Endothelial cell of umbilical vein (primary cell): ENCODE results near the gene PRRX2. TPM values are rescaled to one million over a fixed set of nuclear protein-coding genes. Genes with fewer than 3 reads are reported as not detected.

Experiments
- BruUV-seq: library from RNA; stranded (reverse); fragments of 400-500 nt; replicated peaks from 2 replicates; lab custom pipeline; 2021; lab: Mats Ljungman, UMichigan
- CTCF ChIA-PET: fragments of 300-600, 350-600 bp; sonication (Branson Sonifier 250); formaldehyde crosslinking; loops from one replicate; lab custom pipeline; 2021; ENCODE audit warnings: antibody characterized with exemption, inconsistent platforms; lab: Charles Lee
- POLR2A ChIA-PET: fragments of 300-600, 350-600 bp; sonication (Branson Sonifier 250); formaldehyde crosslinking; loops from one replicate; lab custom pipeline; 2021; ENCODE audit warnings: antibody characterized with exemption, inconsistent platforms; lab: Charles Lee
- DNase-seq: peaks from one replicate; pipeline ENCODE4 v3.0.0-alpha.2; 2011; ENCODE audit warnings: low read depth, low spot score
- FAIRE-seq: peaks from 2 replicates; lab custom pipeline; 2011; peaks lifted over from hg19 to GRCh38; lab: Jason Lieb, UNC
- H2AFZ ChIP-seq: 2 replicates; pipeline ENCODE4 v1.6.0; 2012; ENCODE audit warnings: low read depth, low read length, control low read depth, inconsistent platforms
- H3K27ac ChIP-seq: 2 replicates; pipeline ENCODE4 v1.5.1; 2011; ENCODE audit warnings: low read depth, mild to moderate bottlenecking, control low read depth, low read length, moderate library complexity; ENCODE audit not compliant: insufficient read depth
- H3K27me3 ChIP-seq, 2 experiments: 2 replicates each; pipeline versions ENCODE4 v1.6.0 to v1.6.1; 2011; ENCODE audit warnings: low read length in 2 of 2, mixed read lengths in 1 of 2; ENCODE audit not compliant: control insufficient read depth in 2 of 2, insufficient read depth in 2 of 2
- H3K36me3 ChIP-seq, 2 experiments: 2 replicates in 1 of 2; 3 replicates in 1 of 2; pipeline ENCODE4 v1.5.1; 2011; ENCODE audit warnings: low read length in 2 of 2, mild to moderate bottlenecking in 1 of 2, moderate library complexity in 1 of 2; ENCODE audit not compliant: control insufficient read depth in 2 of 2, insufficient read depth in 2 of 2; ENCODE audit errors: extremely low read depth in 1 of 2
- H3K4me1 ChIP-seq: 3 replicates; pipeline ENCODE4 v1.5.1; 2011; ENCODE audit warnings: mild to moderate bottlenecking, low read length; ENCODE audit not compliant: control insufficient read depth, insufficient read depth; ENCODE audit errors: extremely low read depth
- H3K4me2 ChIP-seq: 2 replicates; pipeline ENCODE4 v1.6.1; 2011; ENCODE audit warnings: low read length, control low read depth, mixed read lengths; ENCODE audit not compliant: insufficient read depth
- H3K4me3 ChIP-seq, 3 experiments: fragments of 200-600 bp in 1 of 3; sonication (generic), shearing (Covaris generic) in 1 of 3; replicated peaks in 1 of 3; 2 replicates each; pipeline ENCODE4 v1.5.1; 2011 to 2016; ENCODE audit warnings: control low read depth in 3 of 3, low read length in 3 of 3, mild to moderate bottlenecking in 2 of 3, inconsistent platforms in 1 of 3, low read depth in 1 of 3, moderate library complexity in 1 of 3; ENCODE audit not compliant: insufficient read depth in 1 of 3
- H3K79me2 ChIP-seq: 2 replicates; pipeline ENCODE4 v1.6.0; 2012; ENCODE audit warnings: low read length, inconsistent platforms; ENCODE audit not compliant: control insufficient read depth, insufficient read depth
- H3K9ac ChIP-seq: replicated peaks from 2 replicates; pipeline ENCODE3; 2011; ENCODE audit warnings: low read length, control low read depth; ENCODE audit not compliant: insufficient read depth; ENCODE audit errors: extremely low read depth
- H3K9me1 ChIP-seq: replicated peaks from 3 replicates; pipeline ENCODE4 v1.6.0; 2011; ENCODE audit warnings: mild to moderate bottlenecking, low read length; ENCODE audit not compliant: control insufficient read depth, insufficient read depth; ENCODE audit errors: extremely low read depth
- H3K9me3 ChIP-seq: replicated peaks from 2 replicates; pipeline ENCODE4 v1.5.1; 2012; ENCODE audit warnings: low read length, inconsistent platforms; ENCODE audit not compliant: control insufficient read depth, insufficient read depth
- H4K20me1 ChIP-seq: replicated peaks from 2 replicates; pipeline ENCODE3; 2011; ENCODE audit warnings: mild to moderate bottlenecking, low read length; ENCODE audit not compliant: control insufficient read depth, insufficient read depth; ENCODE audit errors: extremely low read depth
- CTCF ChIP-seq, 2 donors: IDR thresholded peaks; 1 replicate in 1 of 2; 2 replicates in 1 of 2; pipeline ENCODE4 v1.5.1; 2011; ENCODE audit warnings: low read length in 2 of 2, mild to moderate bottlenecking in 2 of 2, moderate library complexity in 2 of 2, control low read depth in 1 of 2, inconsistent platforms in 1 of 2, low read depth in 1 of 2; ENCODE audit not compliant: insufficient read depth in 1 of 2; ENCODE audit errors: extremely low read depth in 1 of 2
- EZH2 ChIP-seq: IDR thresholded peaks from 2 replicates; pipeline ENCODE4 v1.6.1; 2012; ENCODE audit warnings: borderline replicate concordance, low read depth, mild to moderate bottlenecking, moderate library complexity, low read length, inconsistent platforms; ENCODE audit not compliant: severe bottlenecking
- FOS ChIP-seq: IDR thresholded peaks from 2 replicates; pipeline ENCODE4 v1.6.1; 2011; ENCODE audit warnings: mild to moderate bottlenecking, low read length, moderate library complexity, borderline replicate concordance; ENCODE audit not compliant: insufficient read depth
- GATA2 ChIP-seq: IDR thresholded peaks from 2 replicates; pipeline ENCODE4 v1.7.0; 2011; ENCODE audit warnings: low read depth, mild to moderate bottlenecking, moderate library complexity, mixed read lengths, low read length; ENCODE audit not compliant: insufficient read length, insufficient read depth
- JUN ChIP-seq: IDR thresholded peaks from 2 replicates; pipeline ENCODE4 v1.6.1; 2011; ENCODE audit warnings: borderline replicate concordance, low read depth; ENCODE audit not compliant: insufficient read length, insufficient read depth
- MYC ChIP-seq: IDR thresholded peaks from one replicate; pipeline ENCODE4 v1.6.1; 2011; ENCODE audit warnings: mild to moderate bottlenecking, low read depth, low read length
- POLR2A ChIP-seq: IDR thresholded peaks from 2 replicates; pipeline ENCODE4 v1.6.1; 2012; ENCODE audit warnings: low read depth, mild to moderate bottlenecking, control low read depth, low read length
- POLR2AphosphoS5 ChIP-seq: IDR thresholded peaks from 2 replicates; pipeline ENCODE4 v1.6.1; 2012; ENCODE audit warnings: low read depth, mild to moderate bottlenecking, control low read depth, low read length, moderate library complexity; ENCODE audit not compliant: insufficient read depth
- dilution Hi-C: fragments of 300-500 bp; cut with MboI; formaldehyde crosslinking; loops from one replicate; pipeline ENCODE4 v1.15.0; 2019; ENCODE audit warnings: low sequenced_read_pairs; ENCODE audit not compliant: extremely low pct_ligation_motif_present
- intact Hi-C: fragments of 100-400 bp; cut with micrococcal nuclease; formaldehyde crosslinking; loops from one replicate; pipeline ENCODE4 v1.10.0; 2022
- polyA plus RNA-seq, 4 experiments: library from polyadenylated mRNA; depleted of rRNA in 3 of 4; stranded (reverse) in 3 of 4; unstranded in 1 of 4; fragments of >200 nt; gene quantifications; 2 replicates each; pipeline versions ENCODE4 v1.2.1 to v1.2.3, GENCODE V29; 2011 to 2012; ENCODE audit warnings: missing spikeins in 1 of 4
- total RNA-seq: library from RNA; stranded (reverse); gene quantifications from 2 replicates; pipeline ENCODE4 v1.2.3, GENCODE V29; 2021
- TF ChIP-seq, protein P1 (sequence below): IDR thresholded peaks from 2 replicates; pipeline ENCODE4 v1.6.1; 2011; ENCODE audit not compliant: insufficient read depth, insufficient read length

Gene PRRX2
- total and polyA plus RNA-seq, 2 donors (not counting 3 experiments of a cell fraction or from before 2014, with no cell fraction given) = 0.19 to 0.77 TPM

- no peaks in the 10 kb centered on the region for H3K9me3 ChIP-seq
- CTCF ChIA-PET = interaction anchor here (1.0 kb wide), 1 partner anchor 8 kb away, joined by 4 read pairs; no protein-coding TSS in a partner anchor
- H3K4me2 ChIP-seq = no peak overlapping the region
- H3K27me3 ChIP-seq = peaks cover 0 to 3% of the 10 kb centered on the region in 2 experiments
- no peaks in the 10 kb centered on the region for H3K9me1 ChIP-seq
- no peak overlapping the region for H2AFZ ChIP-seq
- no peak for TF ChIP-seq GATA2
- TF ChIP-seq MYC = no peak
- TF ChIP-seq EZH2 = no peak
- TF ChIP-seq, protein P1, sequence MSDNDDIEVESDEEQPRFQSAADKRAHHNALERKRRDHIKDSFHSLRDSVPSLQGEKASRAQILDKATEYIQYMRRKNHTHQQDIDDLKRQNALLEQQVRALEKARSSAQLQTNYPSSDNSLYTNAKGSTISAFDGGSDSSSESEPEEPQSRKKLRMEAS = no peak
- no peak for TF ChIP-seq FOS
- TF ChIP-seq POLR2A = no peak
- no peak for TF ChIP-seq POLR2AphosphoS5
- no peak for TF ChIP-seq JUN
- TF ChIP-seq CTCF (IDR thresholded peaks at IDR 0.05; ENCODE audit: extremely low read depth in 1 of 2, insufficient read depth in 1 of 2, low read depth in 1 of 2, low read length in 2 of 2) = no peak
- H3K4me1 ChIP-seq = no peaks in the 10 kb centered on the region
- no peak for FAIRE-seq
- H3K27ac ChIP-seq = no peak overlapping the region
- no peak for DNase-seq
- dilution Hi-C loops (no loop called here), intact Hi-C loops (no loop called here)
- H3K36me3 ChIP-seq = no peaks in the 10 kb centered on the region
- H4K20me1 ChIP-seq = no peaks in the 10 kb centered on the region
- no TSS peak for BruUV-seq
- no peaks in the 10 kb centered on the region for H3K79me2 ChIP-seq
- POLR2A ChIA-PET = no interaction called here
- H3K9ac ChIP-seq = no peak overlapping the region
- H3K4me3 ChIP-seq = no peak overlapping the region
These were observed 79.8 kb downstream of the PRRX2 start for GRCh38 chr9:129745200-129745599.
